Measurements from ENCODE around the gene BMP7.

The BMP7 gene

GRCh38 chr20:57190536-57191264, 75.7 kb downstream of the BMP7 start:
- DNase-seq (ENCODE audit: low read depth) = no peak

GRCh38 chr20:57189713-57190112, 76.7 kb downstream of the BMP7 start:
- no peak for DNase-seq (ENCODE audit: low read depth)

- DNase-seq (ENCODE audit: low read depth) = no peak
These were observed 77.8 kb downstream of the BMP7 start for GRCh38 chr20:57188576-57189079.

GRCh38 chr20:57188056-57188455, 78.4 kb downstream of the BMP7 start:
- DNase-seq (ENCODE audit: low read depth) = no peak

- DNase-seq (ENCODE audit: low read depth) = no peak
These were observed 79.3 kb downstream of the BMP7 start for GRCh38 chr20:57187068-57187634.

GRCh38 chr20:57186192-57186591, 80.2 kb downstream of the BMP7 start:
- DNase-seq (ENCODE audit: low read depth) = no peak

- no peak for DNase-seq (ENCODE audit: low read depth)
These were observed 81.2 kb downstream of the BMP7 start for GRCh38 chr20:57185188-57185743.

GRCh38 chr20:57183457-57184009, 82.9 kb downstream of the BMP7 start:
- DNase-seq (ENCODE audit: low read depth) = no peak

GRCh38 chr20:57181639-57182038, 84.8 kb downstream of the BMP7 start:
- DNase-seq (ENCODE audit: low read depth) = no peak

GRCh38 chr20:57180954-57181353, 85.5 kb downstream of the BMP7 start:
- no peak for DNase-seq (ENCODE audit: low read depth)

- DNase-seq (ENCODE audit: low read depth) = no peak
These were observed 86.1 kb downstream of the BMP7 start for GRCh38 chr20:57180387-57180786.

- no peak for DNase-seq (ENCODE audit: low read depth)
These were observed 87.2 kb downstream of the BMP7 start for GRCh38 chr20:57179265-57179664.

GRCh38 chr20:57178582-57179111, 87.8 kb downstream of the BMP7 start:
- DNase-seq (ENCODE audit: low read depth) = no peak

- no peak for DNase-seq (ENCODE audit: low read depth)
These were observed 88.7 kb downstream of the BMP7 start for GRCh38 chr20:57177636-57178280.

GRCh38 chr20:57176842-57177241, 89.6 kb downstream of the BMP7 start:
- no peak for DNase-seq (ENCODE audit: low read depth)

GRCh38 chr20:57175397-57176010, 90.9 kb downstream of the BMP7 start:
- no peak for DNase-seq (ENCODE audit: low read depth)

- DNase-seq (ENCODE audit: low read depth) = no peak
These were observed 91.7 kb downstream of the BMP7 start for GRCh38 chr20:57174737-57175136.

- DNase-seq (ENCODE audit: low read depth) = no peak
These were observed 92.5 kb downstream of the BMP7 start for GRCh38 chr20:57173986-57174385.

- DNase-seq (ENCODE audit: low read depth) = no peak
These were observed 93.4 kb downstream of the BMP7 start for GRCh38 chr20:57173041-57173440.

- DNase-seq (ENCODE audit: low read depth) = no peak
These were observed 96.1 kb downstream of the BMP7 start for GRCh38 chr20:57170343-57170742.

- no peak for DNase-seq (ENCODE audit: low read depth)
These were observed 97.3 kb downstream of the BMP7 start for GRCh38 chr20:57169162-57169561.

All from stimulated activated CD8-positive, alpha-beta memory T cell treated with anti-CD3 and anti-CD28 coated beads, Interleukin-7, amount 100 ng/mL, for 24 hours (primary cell).